K562 (cell line): ENCODE results near the gene ZNF593OS. TPM values are rescaled to one million over a fixed set of nuclear protein-coding genes. Genes with fewer than 3 reads are reported as not detected.

ENCODE experiments used
- ATAC-seq: fragments of 200-7000 bp; cut with Tn5 transposase; 3 replicates; pipeline ENCODE4 v1.9.1; 2020; ENCODE audit warnings: moderate library complexity
- BruUV-seq: library from RNA; stranded (reverse); fragments of 400-500 nt; replicated peaks from 2 replicates; lab custom pipeline; 2021; lab: Mats Ljungman, UMichigan
- CTCF ChIA-PET: fragments of 300-600 bp; formaldehyde crosslinking; extraction: SDS; loops from one replicate; lab custom pipeline; 2021; ENCODE audit warnings: low intra/inter-chr PET ratio; lab: Yijun Ruan, JAX
- POLR2A ChIA-PET: fragments of 300-600, 350-650 bp; sonication (Branson Sonifier 250); formaldehyde crosslinking; extraction: SDS; loops from one replicate; lab custom pipeline; 2021; ENCODE audit warnings: antibody characterized with exemption, inconsistent platforms; lab: Yijun Ruan, JAX
- DNase-seq, 4 experiments: peaks; one replicate each; pipeline versions ENCODE4 v3.0.0 to v3.0.0-alpha.2; 2011 to 2018; ENCODE audit warnings: low spot score in 3 of 4, mixed read lengths in 3 of 4; ENCODE audit errors: extremely low read depth in 1 of 4
- FAIRE-seq: peaks from 2 replicates; lab custom pipeline; 2011; peaks lifted over from hg19 to GRCh38; lab: Jason Lieb, UNC
- H2AFZ ChIP-seq: 2 replicates; pipeline ENCODE4 v1.6.0; 2011; ENCODE audit warnings: low read depth, low read length, control low read depth, inconsistent platforms
- H3K27ac ChIP-seq: fragments of 200-600 bp; 3 replicates; pipeline ENCODE4 v1.8.0; 2011; ENCODE audit warnings: low read depth, mild to moderate bottlenecking, control low read depth, inconsistent platforms, low read length, moderate library complexity, mixed read lengths; ENCODE audit errors: extremely low read depth
- H3K27me3 ChIP-seq, 2 experiments: fragments of 300-600 bp in 1 of 2; 2 replicates in 1 of 2; 3 replicates in 1 of 2; pipeline versions ENCODE4 v1.6.0 to v1.8.0; 2011; ENCODE audit warnings: inconsistent platforms in 2 of 2, low read length in 2 of 2, mild to moderate bottlenecking in 1 of 2, mixed read lengths in 1 of 2, moderate library complexity in 1 of 2; ENCODE audit not compliant: control insufficient read depth in 2 of 2, insufficient read depth in 2 of 2
- H3K36me3 ChIP-seq: fragments of 300-600 bp; 3 replicates; pipeline ENCODE4 v1.8.0; 2011; ENCODE audit warnings: mild to moderate bottlenecking, low read length, inconsistent platforms; ENCODE audit not compliant: control insufficient read depth, insufficient read depth
- H3K4me1 ChIP-seq, 2 experiments: fragments of 200-600 bp in 1 of 2; replicated peaks in 1 of 2; 2 replicates in 1 of 2; 3 replicates in 1 of 2; pipeline versions ENCODE4 v1.5.1 to v1.8.0; 2011; ENCODE audit warnings: inconsistent platforms in 2 of 2, low read length in 2 of 2, mild to moderate bottlenecking in 1 of 2, mixed read lengths in 1 of 2, moderate library complexity in 1 of 2; ENCODE audit not compliant: control insufficient read depth in 2 of 2, insufficient read depth in 2 of 2
- H3K4me2 ChIP-seq: 2 replicates; pipeline ENCODE4 v1.6.1; 2011; ENCODE audit warnings: low read length, control low read depth, inconsistent platforms, mixed read lengths; ENCODE audit not compliant: insufficient read depth
- H3K4me3 ChIP-seq: fragments of 200-600 bp; sonication (generic), shearing (Covaris generic); 2 replicates; pipeline ENCODE4 v1.5.1; 2016; ENCODE audit warnings: control low read depth, inconsistent platforms
- H3K79me2 ChIP-seq: fragments of 200-600 bp; 3 replicates; pipeline ENCODE4 v1.8.0; 2011; ENCODE audit warnings: low read length, inconsistent platforms; ENCODE audit not compliant: control insufficient read depth, insufficient read depth
- H3K9ac ChIP-seq, 2 experiments: 2 replicates each; pipeline versions ENCODE4 v1.6.0 to v1.6.1; 2011; ENCODE audit warnings: low read depth in 2 of 2, low read length in 2 of 2, control low read depth in 1 of 2, inconsistent platforms in 1 of 2, mild to moderate bottlenecking in 1 of 2, mixed read lengths in 1 of 2; ENCODE audit not compliant: insufficient read depth in 1 of 2
- H3K9me1 ChIP-seq: one replicate; pipeline ENCODE4 v1.6.0; 2011; ENCODE audit warnings: inconsistent platforms, mild to moderate bottlenecking, low read length, moderate library complexity; ENCODE audit not compliant: control insufficient read depth, insufficient read depth
- H3K9me3 ChIP-seq: replicated peaks from 2 replicates; pipeline ENCODE4 v1.5.1; 2011; ENCODE audit warnings: low read depth, low read length, inconsistent platforms; ENCODE audit not compliant: control insufficient read depth, insufficient read depth
- H4K20me1 ChIP-seq: replicated peaks from 2 replicates; pipeline ENCODE4 v1.6.1; 2011; ENCODE audit warnings: low read length, inconsistent platforms, mixed read lengths; ENCODE audit not compliant: control insufficient read depth, insufficient read depth
- JUND ChIP-seq, 2 experiments: IDR thresholded peaks; 2 replicates in 1 of 2; 3 replicates in 1 of 2; pipeline ENCODE4 v1.6.1; 2011; ENCODE audit warnings: borderline replicate concordance in 2 of 2, low read depth in 2 of 2, low read length in 2 of 2, improper control_type of control experiment in 1 of 2, missing biosample characterization in 1 of 2, missing genetic modification characterization in 1 of 2, missing genetic modification reagents in 1 of 2
- KDM5B ChIP-seq: fragments of 200-600 bp; sonication (generic); IDR thresholded peaks from 2 replicates; pipeline ENCODE4 v1.6.1; 2012; ENCODE audit warnings: low read depth, mild to moderate bottlenecking, moderate library complexity, low read length, control low read depth, inconsistent platforms; ENCODE audit not compliant: insufficient replicate concordance
- KHSRP ChIP-seq: fragments of 450-650 bp; IDR thresholded peaks from 2 replicates; pipeline ENCODE4 v1.6.1; 2017
- POLR2H ChIP-seq: IDR thresholded peaks from 2 replicates; pipeline ENCODE4 v1.6.1; 2016; ENCODE audit warnings: missing genetic modification characterization, low read depth, mild to moderate bottlenecking, control low read depth, missing compliant biosample characterization, moderate library complexity
- TOE1 ChIP-seq, 2 experiments: fragments of 450-650 bp in 1 of 2; sonication (generic) in 1 of 2; formaldehyde crosslinking in 1 of 2; IDR thresholded peaks; 2 replicates each; pipeline versions ENCODE4 v1.7.1 to v1.8.0; 2016 to 2022; ENCODE audit warnings: borderline replicate concordance in 2 of 2, mild to moderate bottlenecking in 2 of 2, antibody characterized with exemption in 1 of 2, inconsistent platforms in 1 of 2, low read depth in 1 of 2, missing genetic modification reagents in 1 of 2, moderate library complexity in 1 of 2
- YBX1 ChIP-seq: fragments of 450-650 bp; IDR thresholded peaks from 2 replicates; pipeline ENCODE4 v1.7.1; 2016; ENCODE audit warnings: mild to moderate bottlenecking
- WGBS: fragments of 100-300 bp; shearing (Covaris generic); methylation state at CpG from one replicate; pipeline ENCODE4 v1.1.6; 2016; ENCODE audit warnings: low coverage, mixed read lengths; ENCODE audit not compliant: insufficient coverage; ENCODE audit errors: missing lambda C conversion rate; 5-methylcytosine and 5-hydroxymethylcytosine counted together
- in situ Hi-C: fragments of 300-500 bp; cut with MboI; formaldehyde crosslinking; loops from 4 replicates; pipeline ENCODE4 v1.15.0; 2018; ENCODE audit warnings: inconsistent platforms, mixed read lengths
- intact Hi-C: fragments of 100-400 bp; cut with micrococcal nuclease; formaldehyde crosslinking; loops from 2 replicates; pipeline ENCODE4 v1.14.2; 2022
- polyA plus RNA-seq, 8 experiments: library from polyadenylated mRNA; depleted of rRNA in 4 of 8; stranded (reverse) in 5 of 8; unstranded in 3 of 8; fragments of >200 nt; fragmentation: Nextera tagmentation in 2 of 8; fragmentation: Illumina TruSeq in 1 of 8; extraction: Ambion mirVana in 2 of 8; extraction: Trizol in 1 of 8; gene quantifications; 2 replicates each; pipeline versions ENCODE4 v1.2.1 to v1.2.3, GENCODE V29; 2011 to 2014; ENCODE audit warnings: inconsistent platforms in 1 of 8, missing spikeins in 1 of 8
- total RNA-seq, 7 experiments: library from RNA; depleted of rRNA in 6 of 7; stranded (reverse); fragments of >200 nt in 6 of 7; fragmentation: Illumina TruSeq in 2 of 7; extraction: Trizol in 2 of 7; gene quantifications; 2 replicates each; pipeline versions ENCODE4 v1.2.1 to v1.2.3, GENCODE V29; 2011 to 2021; ENCODE audit warnings: low replicate concordance in 1 of 7
- TF ChIP-seq, protein P1 (sequence below): sonication (generic); formaldehyde crosslinking; IDR thresholded peaks from 2 replicates; pipeline ENCODE4 v1.9.0; 2022; ENCODE audit warnings: mild to moderate bottlenecking, missing genetic modification reagents
- TF ChIP-seq, protein P2 (sequence below): IDR thresholded peaks from 3 replicates; pipeline ENCODE4 v1.6.1; 2011; ENCODE audit warnings: borderline replicate concordance, mild to moderate bottlenecking, moderate library complexity; ENCODE audit not compliant: insufficient read length; ENCODE audit errors: extremely low read depth
- TF ChIP-seq, protein P3 (sequence below): fragments of 250-450 bp; sonication (Bioruptor Pico); IDR thresholded peaks from 2 replicates; pipeline ENCODE4 v1.5.0; 2021
- TF ChIP-seq, protein P4 (sequence below): fragments of 250-450 bp; sonication (Bioruptor Pico); IDR thresholded peaks from 2 replicates; pipeline ENCODE4 v1.5.0; 2020; ENCODE audit warnings: mild to moderate bottlenecking

The ZNF593OS gene
- total and polyA plus RNA-seq, 9 of the 15 experiments (the other 6 are each of a cell fraction or from before 2014, with no cell fraction given) = 0.24 to 0.27 TPM; not detected in 7

DNA sequence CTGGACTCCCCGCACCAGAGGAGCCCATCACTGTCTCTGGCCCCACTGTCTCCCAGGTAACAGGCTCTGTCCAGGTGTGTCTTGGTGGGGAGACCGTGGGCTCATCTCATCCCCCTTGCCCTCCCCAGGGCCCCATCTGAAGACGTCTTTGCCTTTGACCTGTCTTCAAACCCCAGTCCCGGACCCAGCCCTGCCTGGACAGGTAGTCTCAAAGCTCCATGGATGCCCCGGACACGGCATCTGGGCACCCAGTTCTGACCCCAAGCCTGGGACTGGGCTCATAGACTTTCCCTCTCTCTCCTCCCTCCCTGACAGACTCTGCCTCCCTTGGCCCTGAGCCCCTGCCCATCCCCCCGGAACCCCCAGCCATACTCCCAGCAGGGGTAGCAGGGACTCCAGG is 12.5 kb upstream of the ZNF593OS start:
- TF ChIP-seq YBX1 (no peak), KHSRP (no peak), POLR2H (tag) (no peak), KDM5B (no peak), TOE1 (IDR thresholded peaks at IDR 0.05; ENCODE audit: borderline replicate concordance) (no peak), TOE1 (CRISPR knock-in tag; IDR thresholded peaks at IDR 0.05; ENCODE audit: borderline replicate concordance, low read depth) (no peak), JUND (IDR thresholded peaks at IDR 0.05; ENCODE audit: borderline replicate concordance, low read depth, low read length) (no peak), JUND (tag; IDR thresholded peaks at IDR 0.05; ENCODE audit: borderline replicate concordance, low read depth, low read length) (no peak)
- TF ChIP-seq, protein P1, sequence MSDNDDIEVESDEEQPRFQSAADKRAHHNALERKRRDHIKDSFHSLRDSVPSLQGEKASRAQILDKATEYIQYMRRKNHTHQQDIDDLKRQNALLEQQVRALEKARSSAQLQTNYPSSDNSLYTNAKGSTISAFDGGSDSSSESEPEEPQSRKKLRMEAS (CRISPR knock-in tag) = no peak
- TF ChIP-seq, protein P2, sequence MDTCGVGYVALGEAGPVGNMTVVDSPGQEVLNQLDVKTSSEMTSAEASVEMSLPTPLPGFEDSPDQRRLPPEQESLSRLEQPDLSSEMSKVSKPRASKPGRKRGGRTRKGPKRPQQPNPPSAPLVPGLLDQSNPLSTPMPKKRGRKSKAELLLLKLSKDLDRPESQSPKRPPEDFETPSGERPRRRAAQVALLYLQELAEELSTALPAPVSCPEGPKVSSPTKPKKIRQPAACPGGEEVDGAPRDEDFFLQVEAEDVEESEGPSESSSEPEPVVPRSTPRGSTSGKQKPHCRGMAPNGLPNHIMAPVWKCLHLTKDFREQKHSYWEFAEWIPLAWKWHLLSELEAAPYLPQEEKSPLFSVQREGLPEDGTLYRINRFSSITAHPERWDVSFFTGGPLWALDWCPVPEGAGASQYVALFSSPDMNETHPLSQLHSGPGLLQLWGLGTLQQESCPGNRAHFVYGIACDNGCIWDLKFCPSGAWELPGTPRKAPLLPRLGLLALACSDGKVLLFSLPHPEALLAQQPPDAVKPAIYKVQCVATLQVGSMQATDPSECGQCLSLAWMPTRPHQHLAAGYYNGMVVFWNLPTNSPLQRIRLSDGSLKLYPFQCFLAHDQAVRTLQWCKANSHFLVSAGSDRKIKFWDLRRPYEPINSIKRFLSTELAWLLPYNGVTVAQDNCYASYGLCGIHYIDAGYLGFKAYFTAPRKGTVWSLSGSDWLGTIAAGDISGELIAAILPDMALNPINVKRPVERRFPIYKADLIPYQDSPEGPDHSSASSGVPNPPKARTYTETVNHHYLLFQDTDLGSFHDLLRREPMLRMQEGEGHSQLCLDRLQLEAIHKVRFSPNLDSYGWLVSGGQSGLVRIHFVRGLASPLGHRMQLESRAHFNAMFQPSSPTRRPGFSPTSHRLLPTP = no peak
- TF ChIP-seq, protein P3, sequence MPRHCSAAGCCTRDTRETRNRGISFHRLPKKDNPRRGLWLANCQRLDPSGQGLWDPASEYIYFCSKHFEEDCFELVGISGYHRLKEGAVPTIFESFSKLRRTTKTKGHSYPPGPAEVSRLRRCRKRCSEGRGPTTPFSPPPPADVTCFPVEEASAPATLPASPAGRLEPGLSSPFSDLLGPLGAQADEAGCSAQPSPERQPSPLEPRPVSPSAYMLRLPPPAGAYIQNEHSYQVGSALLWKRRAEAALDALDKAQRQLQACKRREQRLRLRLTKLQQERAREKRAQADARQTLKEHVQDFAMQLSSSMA (CRISPR knock-in tag) = no peak
- TF ChIP-seq, protein P4, sequence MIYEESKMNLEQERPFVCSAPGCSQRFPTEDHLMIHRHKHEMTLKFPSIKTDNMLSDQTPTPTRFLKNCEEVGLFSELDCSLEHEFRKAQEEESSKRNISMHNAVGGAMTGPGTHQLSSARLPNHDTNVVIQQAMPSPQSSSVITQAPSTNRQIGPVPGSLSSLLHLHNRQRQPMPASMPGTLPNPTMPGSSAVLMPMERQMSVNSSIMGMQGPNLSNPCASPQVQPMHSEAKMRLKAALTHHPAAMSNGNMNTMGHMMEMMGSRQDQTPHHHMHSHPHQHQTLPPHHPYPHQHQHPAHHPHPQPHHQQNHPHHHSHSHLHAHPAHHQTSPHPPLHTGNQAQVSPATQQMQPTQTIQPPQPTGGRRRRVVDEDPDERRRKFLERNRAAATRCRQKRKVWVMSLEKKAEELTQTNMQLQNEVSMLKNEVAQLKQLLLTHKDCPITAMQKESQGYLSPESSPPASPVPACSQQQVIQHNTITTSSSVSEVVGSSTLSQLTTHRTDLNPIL = no peak
- no peaks in the 10 kb centered on the region for H4K20me1 ChIP-seq
- no peaks in the 10 kb centered on the region for H3K9me3 ChIP-seq
- H3K27me3 ChIP-seq = no peaks in the 10 kb centered on the region
- H3K36me3 ChIP-seq = no peaks in the 10 kb centered on the region
- H3K27ac ChIP-seq = no peak overlapping the region
- no TSS peak for BruUV-seq
- H3K4me3 ChIP-seq = no peak overlapping the region
- H3K79me2 ChIP-seq = no peaks in the 10 kb centered on the region
- no peak overlapping the region for H2AFZ ChIP-seq
- no peak overlapping the region for H3K4me2 ChIP-seq
- CTCF ChIA-PET = interaction anchor here (0.6 kb wide), 1 partner anchor 1018 kb away, joined by 4 read pairs; no protein-coding TSS in a partner anchor
- no peaks in the 10 kb centered on the region for H3K9me1 ChIP-seq
- POLR2A ChIA-PET = interaction anchor here (0.6 to 1.1 kb wide), 5 partner anchors 12 to 287 kb away, joined by 3 to 5 read pairs (median 3); partner anchors contain the start of gene ZNF593OS
- FAIRE-seq (no peak), DNase-seq (no peak), ATAC-seq (no peak)
- in situ Hi-C loops = no loop called here
- H3K4me1 ChIP-seq = peaks cover 3 to 23% of the 10 kb centered on the region in 2 experiments; a peak in 4 of 5 replicates
- 50% methylated on average over 7 of the region's 7 CpGs for WGBS
- peak overlapping the region in 1 of 2 experiments; percentile 27; a peak in 1 of 4 replicates for H3K9ac ChIP-seq
- intact Hi-C loops = no loop called here
